Tibial nerve (tissue), 4 donors: ENCODE measurements around the gene CALY.

ENCODE experiments used
- EP300 ChIP-seq, 2 donors: sonication (generic); formaldehyde crosslinking; IDR thresholded peaks; one replicate each; pipeline ENCODE4 v1.6.1; 2017; ENCODE audit warnings: antibody characterized with exemption in 2 of 2, mild to moderate bottlenecking in 1 of 2
- POLR2A ChIP-seq, 2 donors: fragments of 450-650 bp; IDR thresholded peaks; one replicate each; pipeline ENCODE4 v1.6.1; 2017; ENCODE audit warnings: antibody characterized with exemption in 2 of 2, mild to moderate bottlenecking in 2 of 2, moderate library complexity in 2 of 2
- TF ChIP-seq, protein P1 (sequence below), 5 experiments: fragments of 200-600 bp in 3 of 5; fragments of 450-650 bp in 2 of 5; sonication (generic) in 3 of 5; IDR thresholded peaks; one replicate each; pipeline ENCODE4 v1.5.1; 2016 to 2019; ENCODE audit warnings: antibody characterized with exemption in 5 of 5, mild to moderate bottlenecking in 3 of 5, moderate library complexity in 2 of 5

DNA sequence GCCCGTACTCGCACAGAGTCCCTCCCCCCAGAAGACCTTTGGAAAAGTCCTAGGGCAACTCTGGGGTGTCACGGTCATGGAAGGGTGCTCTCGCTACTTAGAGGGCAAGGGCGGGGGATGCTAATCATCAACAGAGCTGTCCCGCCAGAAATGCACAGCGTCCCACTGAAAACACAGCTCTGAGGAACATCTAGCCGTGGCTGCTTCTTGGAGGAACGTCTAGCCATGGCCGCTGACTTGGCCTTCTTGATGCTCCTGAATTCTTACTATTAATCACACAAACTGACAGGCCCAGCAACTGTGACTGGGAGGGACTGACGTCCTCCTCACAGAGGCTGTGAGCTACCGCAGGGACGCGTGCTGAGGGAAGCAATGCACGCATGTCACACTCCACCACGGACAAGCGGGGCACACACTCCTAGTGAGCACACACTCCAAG is 29.7 kb downstream of the CALY start:
- TF ChIP-seq EP300 (IDR thresholded peaks at IDR 0.05) (no peak), POLR2A (IDR thresholded peaks at IDR 0.05) (no peak)
- TF ChIP-seq, protein P1, sequence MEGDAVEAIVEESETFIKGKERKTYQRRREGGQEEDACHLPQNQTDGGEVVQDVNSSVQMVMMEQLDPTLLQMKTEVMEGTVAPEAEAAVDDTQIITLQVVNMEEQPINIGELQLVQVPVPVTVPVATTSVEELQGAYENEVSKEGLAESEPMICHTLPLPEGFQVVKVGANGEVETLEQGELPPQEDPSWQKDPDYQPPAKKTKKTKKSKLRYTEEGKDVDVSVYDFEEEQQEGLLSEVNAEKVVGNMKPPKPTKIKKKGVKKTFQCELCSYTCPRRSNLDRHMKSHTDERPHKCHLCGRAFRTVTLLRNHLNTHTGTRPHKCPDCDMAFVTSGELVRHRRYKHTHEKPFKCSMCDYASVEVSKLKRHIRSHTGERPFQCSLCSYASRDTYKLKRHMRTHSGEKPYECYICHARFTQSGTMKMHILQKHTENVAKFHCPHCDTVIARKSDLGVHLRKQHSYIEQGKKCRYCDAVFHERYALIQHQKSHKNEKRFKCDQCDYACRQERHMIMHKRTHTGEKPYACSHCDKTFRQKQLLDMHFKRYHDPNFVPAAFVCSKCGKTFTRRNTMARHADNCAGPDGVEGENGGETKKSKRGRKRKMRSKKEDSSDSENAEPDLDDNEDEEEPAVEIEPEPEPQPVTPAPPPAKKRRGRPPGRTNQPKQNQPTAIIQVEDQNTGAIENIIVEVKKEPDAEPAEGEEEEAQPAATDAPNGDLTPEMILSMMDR (IDR thresholded peaks at IDR 0.05) = no peak
